ENCODE data around the gene RPL13. TPM values are rescaled to one million over a fixed set of nuclear protein-coding genes. Genes with fewer than 3 reads are reported as not detected.

Gene RPL13
- total RNA-seq, 2 donors from 2014 or later = 1,338 to 1,459 TPM

GRCh38 chr16:89605186-89605970 is 44.9 kb downstream of the RPL13 start:
- intact Hi-C loops (cut with DNase I) = no loop called here
- DNase-seq (ENCODE audit: low spot score) = no peak

DNA sequence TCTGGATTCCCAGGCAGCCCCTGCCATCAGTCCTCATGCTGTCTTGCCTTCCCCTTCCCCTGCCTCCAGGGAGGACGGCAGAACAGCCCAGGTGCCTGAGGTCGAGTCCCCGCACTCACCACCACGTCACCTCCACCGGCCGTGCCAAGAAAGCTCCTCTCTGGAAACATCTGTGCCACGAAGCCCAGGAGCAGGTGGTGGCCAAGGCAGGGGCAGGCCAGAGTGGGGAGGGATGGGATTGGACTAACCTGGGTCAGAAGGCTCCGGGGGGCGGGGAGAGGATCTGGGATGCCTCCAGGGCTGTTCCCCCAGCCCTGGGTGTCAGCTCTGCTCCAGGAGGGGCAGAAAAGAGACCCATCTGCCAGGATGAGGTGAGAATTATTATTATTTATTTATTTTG is 45.5 kb downstream of the RPL13 start:
- intact Hi-C loops (cut with DNase I) = no loop called here
- DNase-seq (ENCODE audit: low spot score) = no peak

DNA sequence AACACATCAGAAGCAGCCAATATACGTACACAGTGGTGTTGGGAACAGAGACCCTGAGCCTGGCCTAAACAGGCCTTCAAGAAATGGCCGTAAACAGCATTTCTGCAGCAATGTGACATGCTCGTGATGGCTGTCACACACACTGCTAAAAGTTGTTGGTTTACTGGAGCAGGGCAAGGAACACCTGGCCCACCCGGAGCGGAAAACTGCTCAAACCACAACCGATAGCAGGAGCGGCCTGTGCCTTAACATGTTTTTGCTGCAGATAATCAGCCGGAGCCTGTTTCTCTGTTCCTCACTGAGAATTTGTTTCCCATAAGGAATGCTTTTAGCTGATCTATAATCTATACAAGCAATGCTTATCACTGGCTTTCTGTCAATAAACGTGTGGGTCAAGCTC is 47.0 kb downstream of the RPL13 start:
- intact Hi-C loops (cut with DNase I) = no loop called here
- DNase-seq (ENCODE audit: low spot score) = no peak

DNA sequence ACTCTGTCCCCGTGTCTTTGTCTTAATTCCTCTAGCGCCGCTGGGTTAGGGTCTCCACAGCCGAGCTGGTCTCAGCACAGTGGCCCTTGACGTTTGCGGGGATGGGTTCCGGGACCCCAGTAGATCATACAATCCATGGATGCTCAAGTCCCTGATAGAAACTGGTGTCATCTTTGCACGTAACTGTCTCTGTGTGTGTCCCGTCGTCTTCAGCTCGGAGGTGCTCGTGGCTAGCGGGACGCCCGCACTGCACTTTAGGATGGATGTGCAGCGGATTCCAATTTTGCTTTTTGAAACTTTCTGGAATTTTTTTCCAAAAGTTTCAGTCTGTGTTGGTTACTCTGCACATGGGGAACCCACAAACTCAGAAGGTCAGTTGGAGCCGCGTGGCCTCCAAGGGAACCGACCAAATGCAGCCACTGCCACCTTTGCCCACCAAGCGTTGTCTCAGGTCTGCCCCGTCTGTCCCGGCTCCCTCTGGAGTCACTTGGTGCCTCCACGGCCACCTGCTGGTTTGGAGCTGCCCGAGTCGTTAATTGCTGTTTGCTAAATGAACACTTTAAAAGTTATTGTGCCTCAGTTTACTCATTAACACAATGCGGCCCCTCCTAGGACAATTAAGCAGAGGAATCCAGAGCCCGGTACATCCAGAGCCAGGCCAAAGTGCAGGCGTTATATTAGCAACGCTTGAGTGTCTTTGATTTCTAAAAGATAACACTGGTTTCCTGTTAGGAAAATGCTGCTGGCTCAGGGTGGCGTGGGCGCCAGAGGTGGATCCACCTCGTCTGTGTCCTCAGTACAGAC is 47.7 kb downstream of the RPL13 start:
- DNase-seq (ENCODE audit: low spot score) = no peak
- intact Hi-C loops (cut with DNase I) = no loop called here

DNA sequence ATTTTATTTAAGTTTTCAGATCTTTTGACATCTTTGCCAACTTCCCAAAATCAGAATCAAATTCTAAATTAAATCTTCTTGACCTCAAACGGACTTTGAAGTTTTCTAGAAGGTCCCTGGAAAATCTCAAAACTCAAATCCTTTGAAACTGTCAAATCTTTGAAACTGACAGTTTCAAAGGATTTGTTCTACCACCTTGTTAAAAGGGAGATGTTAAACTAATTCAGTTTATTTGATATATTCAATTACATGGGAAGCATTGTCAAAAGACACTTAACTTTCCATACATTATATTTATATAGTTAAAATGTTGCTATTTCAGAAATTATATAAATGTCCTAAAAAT is 49.6 kb downstream of the RPL13 start:
- intact Hi-C loops (cut with DNase I) = no loop called here
- no peak for DNase-seq (ENCODE audit: low spot score)

GRCh38 chr16:89612415-89613166 is 52.1 kb downstream of the RPL13 start:
- intact Hi-C loops (cut with DNase I) = no loop called here
- DNase-seq (ENCODE audit: low spot score) = no peak

- intact Hi-C loops (cut with DNase I) = no loop called here
- no peak for DNase-seq (ENCODE audit: low spot score)
These were observed 52.9 kb downstream of the RPL13 start, which contains the start of gene DPEP1 for GRCh38 chr16:89613231-89613953. Gene DPEP1, plus strand, starts transcription at chr16:89613642. Its CDS starts 16,769 bp downstream, at chr16:89630411.

DNA sequence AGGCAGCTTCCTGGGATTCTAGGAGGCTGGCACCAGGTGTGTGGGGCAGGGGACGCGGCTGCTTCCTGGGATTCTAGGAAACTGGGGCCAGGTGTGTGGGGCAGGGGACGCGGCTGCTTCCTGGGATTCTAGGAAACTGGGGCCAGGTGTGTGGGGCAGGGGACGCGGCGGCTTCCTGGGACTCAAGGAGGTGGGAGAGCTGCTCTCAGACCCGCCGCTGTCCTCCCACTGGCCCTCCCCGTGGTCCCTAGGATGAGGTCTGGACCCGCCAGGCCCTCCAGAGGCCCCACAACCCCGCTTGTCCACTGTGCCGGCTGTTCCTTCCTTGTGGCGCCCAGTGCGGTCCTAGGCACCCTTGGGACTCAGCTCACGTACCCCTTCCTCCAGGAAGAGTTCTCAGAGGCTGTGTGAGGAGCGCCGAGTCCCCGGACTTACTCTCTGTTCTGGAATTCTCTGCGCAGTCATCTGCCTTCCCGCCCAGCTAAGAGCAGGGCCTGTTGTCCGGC is 53.5 kb downstream of the RPL13 start:
- intact Hi-C loops (cut with DNase I) = no loop called here
- DNase-seq (ENCODE audit: low spot score) = no peak

Other genes with a start within 250 kb of the RPL13 start
- gene ANKRD11, start 70.1 kb upstream of the RPL13 start, total RNA-seq = 100 to 1,000 TPM in 1 of 2 donors, 10 to 100 TPM in 1; 95.0 to 110 TPM
- 10 to 100 TPM; 64.1 to 65.2 TPM for gene SPG7, start 52.3 kb upstream of the RPL13 start, total RNA-seq
- gene CPNE7, start 15.1 kb downstream of the RPL13 start, total RNA-seq = under 1 TPM in 1 of 2 donors, not detected in 1; 0.71 TPM
- under 1 TPM in 1 of 2 donors, not detected in 1; 0.79 TPM for gene DPEP1, start 53.0 kb downstream of the RPL13 start, total RNA-seq
- gene CHMP1A, start 97.0 kb downstream of the RPL13 start, total RNA-seq = 10 to 100 TPM; 47.1 to 59.8 TPM
- 1 to 10 TPM; 5.0 to 5.8 TPM for gene SPATA33, start 97.2 kb downstream of the RPL13 start, total RNA-seq
- gene CDK10, start 126.0 kb downstream of the RPL13 start, total RNA-seq = 10 to 100 TPM; 33.7 to 37.5 TPM
- 10 to 100 TPM in 1 of 2 donors, 1 to 10 TPM in 1; 7.9 to 13.0 TPM for gene SPATA2L, start 141.0 kb downstream of the RPL13 start, total RNA-seq
- gene VPS9D1, start 160.2 kb downstream of the RPL13 start, total RNA-seq = 10 to 100 TPM in 1 of 2 donors, 1 to 10 TPM in 1; 8.4 to 11.8 TPM
- 10 to 100 TPM; 16.4 to 17.4 TPM for gene ZNF276, start 160.9 kb downstream of the RPL13 start, total RNA-seq